ENCODE results near the gene PAEP.
"Not testable (repeated sequence)": the region's sequence is repeated elsewhere in the genome, so short reads cannot be mapped to it uniquely, and the experiment has no call there.

Gene PAEP

DNA sequence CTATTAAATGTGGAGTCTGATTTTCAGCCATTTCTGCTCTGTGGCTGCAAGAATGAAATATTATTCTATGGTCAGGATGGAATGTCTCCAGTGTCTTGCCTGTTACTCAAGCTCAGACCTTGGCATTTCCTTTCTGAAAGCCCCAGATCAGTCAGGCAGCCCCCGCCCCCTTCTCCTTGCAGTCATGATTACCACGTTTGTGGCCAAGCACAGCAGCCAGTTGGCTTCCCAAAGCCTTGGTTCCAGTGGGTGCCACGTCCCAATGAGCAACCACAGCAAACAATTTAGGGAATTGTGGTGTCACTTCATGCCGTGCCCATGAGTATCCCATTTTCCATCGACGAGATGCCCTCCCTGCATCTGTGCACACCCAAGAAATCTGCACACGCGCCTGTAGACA lies 25.3 kb upstream of the PAEP start:
- TF ChIP-seq CTCF (IDR thresholded peaks at IDR 0.05; ENCODE audit: control extremely low read depth, extremely low read depth, low read depth, missing control alignments): no peak
- POLR2A ChIA-PET: no interaction called here
- DNase-seq (ENCODE audit: extremely low spot score): no peak
- CTCF ChIA-PET: no interaction called here

GRCh38 chr9:135543262-135543894 lies 18.2 kb upstream of the PAEP start:
- CTCF ChIA-PET; DNase-seq (ENCODE audit: extremely low spot score); POLR2A ChIA-PET: not testable (repeated sequence)

DNA sequence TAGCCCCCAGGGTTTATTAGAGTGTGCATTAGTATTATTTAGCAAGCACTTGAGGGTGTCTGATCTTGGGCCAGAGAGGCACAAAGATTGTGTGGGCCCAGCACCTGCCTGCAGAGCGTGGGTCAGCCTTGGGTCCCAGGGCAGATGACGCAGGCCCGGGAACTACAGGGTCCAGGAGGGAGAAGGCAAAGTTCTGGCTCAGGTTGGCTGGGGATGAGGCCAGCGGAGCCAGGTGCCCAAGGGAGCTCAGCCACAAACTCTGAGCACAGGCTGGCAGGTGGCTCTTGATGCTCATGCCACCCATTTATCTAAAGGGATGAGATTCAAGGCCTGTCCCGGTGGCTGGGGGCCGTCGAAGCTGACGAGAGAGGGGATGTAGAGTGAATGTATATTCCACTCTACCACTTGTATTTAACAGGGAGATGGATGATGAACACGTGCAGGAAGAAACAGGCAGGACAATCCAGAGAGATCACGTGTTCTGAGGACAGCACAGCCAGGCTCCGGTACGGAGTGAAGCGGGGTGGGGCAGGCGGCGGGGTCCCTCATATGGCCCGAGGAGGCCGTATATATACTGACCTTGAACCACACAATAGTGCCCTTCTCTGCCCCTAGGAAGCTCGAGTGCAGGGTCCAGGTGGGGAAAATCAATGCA lies 16.4 kb upstream of the PAEP start:
- CTCF ChIA-PET: no interaction called here
- DNase-seq (ENCODE audit: extremely low spot score): no peak
- POLR2A ChIA-PET: no interaction called here
- TF ChIP-seq CTCF (IDR thresholded peaks at IDR 0.05; ENCODE audit: control extremely low read depth, extremely low read depth, low read depth, missing control alignments): no peak

GRCh38 chr9:135545646-135546176 lies 15.8 kb upstream of the PAEP start, which contains the start of gene OBP2A:
OBP2A (plus strand) TSS chr9:135546126; CDS start chr9:135546181, 55 bp downstream.
- POLR2A ChIA-PET; DNase-seq (ENCODE audit: extremely low spot score); CTCF ChIA-PET: not testable (repeated sequence)

DNA sequence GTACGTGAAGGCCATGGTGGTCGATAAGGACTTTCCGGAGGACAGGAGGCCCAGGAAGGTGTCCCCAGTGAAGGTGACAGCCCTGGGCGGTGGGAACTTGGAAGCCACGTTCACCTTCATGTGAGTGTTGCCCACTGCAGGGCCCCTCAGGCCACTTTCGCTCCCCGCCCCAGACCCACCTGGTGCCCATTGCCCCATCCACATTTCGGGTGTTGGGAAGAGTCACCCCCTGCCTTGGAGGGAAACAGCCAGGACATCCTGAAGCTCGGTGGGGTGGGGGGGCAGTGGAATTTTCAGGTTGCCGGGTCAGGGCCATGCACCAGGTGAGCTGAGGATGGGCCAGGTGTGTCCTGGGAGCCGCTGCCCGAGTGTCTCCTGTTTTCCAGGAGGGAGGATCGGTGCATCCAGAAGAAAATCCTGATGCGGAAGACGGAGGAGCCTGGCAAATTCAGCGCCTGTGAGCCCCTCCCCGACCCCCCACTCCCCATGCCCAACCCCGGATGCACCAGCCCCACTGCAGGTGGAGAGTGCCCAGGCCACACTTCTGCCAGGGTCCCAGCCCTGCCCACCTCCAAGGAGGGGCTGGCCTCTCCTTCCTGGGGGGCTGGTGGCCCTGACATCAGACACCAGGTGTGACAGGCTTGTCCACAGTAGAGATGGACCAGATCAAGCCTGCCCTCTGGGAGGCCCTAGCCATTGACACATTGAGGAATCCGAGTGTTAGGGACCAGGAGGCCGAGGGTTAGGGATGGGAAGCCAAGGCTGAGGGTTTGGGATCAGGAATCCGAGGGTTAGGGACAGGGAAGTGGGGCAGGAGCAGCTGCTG lies 14.6 kb upstream of the PAEP start:
- DNase-seq (ENCODE audit: extremely low spot score); CTCF ChIA-PET; POLR2A ChIA-PET: not testable (repeated sequence)

DNA sequence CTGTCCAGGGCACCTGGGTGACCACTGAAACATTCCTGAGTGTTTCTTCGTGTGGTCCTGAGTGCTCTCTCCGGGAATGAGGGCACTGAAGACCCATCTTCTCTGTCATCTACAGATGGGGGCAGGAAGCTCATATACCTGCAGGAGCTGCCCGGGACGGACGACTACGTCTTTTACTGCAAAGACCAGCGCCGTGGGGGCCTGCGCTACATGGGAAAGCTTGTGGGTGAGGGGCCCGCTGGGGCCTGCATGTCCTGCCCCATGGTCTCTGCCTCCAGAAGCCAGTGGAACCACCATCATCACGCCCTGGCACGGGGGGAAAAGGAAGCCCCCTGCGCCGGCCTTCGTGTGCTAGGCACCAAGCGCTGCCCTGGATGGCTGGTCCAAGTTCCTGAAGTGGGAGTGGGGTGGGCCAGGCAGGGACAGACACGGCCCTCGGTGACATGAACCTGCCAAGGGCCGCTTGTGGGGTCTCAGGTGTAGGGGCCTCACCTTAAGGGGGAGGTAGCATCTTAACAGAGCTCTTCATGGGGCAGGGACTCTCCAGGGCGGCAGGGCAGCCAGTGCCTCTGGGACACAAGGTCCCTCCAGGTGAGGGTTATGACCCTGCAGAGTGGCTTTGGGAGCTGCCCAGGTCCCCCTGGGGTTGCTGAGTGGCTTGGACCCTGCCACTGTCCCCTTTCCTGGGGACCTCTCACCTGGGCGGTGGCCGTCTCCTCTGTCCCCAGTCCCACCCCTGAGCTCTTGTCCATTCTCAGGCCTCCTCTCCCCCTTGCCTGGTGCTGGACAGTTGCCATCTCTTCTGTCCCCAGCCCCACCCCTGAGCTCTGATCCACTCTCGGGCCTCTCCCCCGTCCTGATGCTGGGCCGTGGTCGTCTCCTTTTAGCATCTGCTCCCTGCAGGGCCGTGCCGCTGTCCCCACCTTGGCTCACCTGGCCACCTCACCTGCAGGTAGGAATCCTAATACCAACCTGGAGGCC lies 13.5 kb upstream of the PAEP start:
- POLR2A ChIA-PET: no interaction called here
- CTCF ChIA-PET: no interaction called here
- DNase-seq (ENCODE audit: extremely low spot score): no peak
- TF ChIP-seq CTCF (IDR thresholded peaks at IDR 0.05; ENCODE audit: control extremely low read depth, extremely low read depth, low read depth, missing control alignments): no peak

- CTCF ChIA-PET; POLR2A ChIA-PET; DNase-seq (ENCODE audit: extremely low spot score): not testable (repeated sequence)
These were observed 11.8 kb upstream of the PAEP start for GRCh38 chr9:135549478-135550343.

All from GM10248 (cell line).